ENCODE measurements around the gene CHD8. TPM values are rescaled to one million over a fixed set of nuclear protein-coding genes. Genes with fewer than 3 reads are reported as not detected.

CHD8 gene
- total and polyA plus RNA-seq, 2 of the 13 experiments (the other 11 are each of a cell fraction or from before 2014, with no cell fraction given) = 35.1 to 79.6 TPM

DNA sequence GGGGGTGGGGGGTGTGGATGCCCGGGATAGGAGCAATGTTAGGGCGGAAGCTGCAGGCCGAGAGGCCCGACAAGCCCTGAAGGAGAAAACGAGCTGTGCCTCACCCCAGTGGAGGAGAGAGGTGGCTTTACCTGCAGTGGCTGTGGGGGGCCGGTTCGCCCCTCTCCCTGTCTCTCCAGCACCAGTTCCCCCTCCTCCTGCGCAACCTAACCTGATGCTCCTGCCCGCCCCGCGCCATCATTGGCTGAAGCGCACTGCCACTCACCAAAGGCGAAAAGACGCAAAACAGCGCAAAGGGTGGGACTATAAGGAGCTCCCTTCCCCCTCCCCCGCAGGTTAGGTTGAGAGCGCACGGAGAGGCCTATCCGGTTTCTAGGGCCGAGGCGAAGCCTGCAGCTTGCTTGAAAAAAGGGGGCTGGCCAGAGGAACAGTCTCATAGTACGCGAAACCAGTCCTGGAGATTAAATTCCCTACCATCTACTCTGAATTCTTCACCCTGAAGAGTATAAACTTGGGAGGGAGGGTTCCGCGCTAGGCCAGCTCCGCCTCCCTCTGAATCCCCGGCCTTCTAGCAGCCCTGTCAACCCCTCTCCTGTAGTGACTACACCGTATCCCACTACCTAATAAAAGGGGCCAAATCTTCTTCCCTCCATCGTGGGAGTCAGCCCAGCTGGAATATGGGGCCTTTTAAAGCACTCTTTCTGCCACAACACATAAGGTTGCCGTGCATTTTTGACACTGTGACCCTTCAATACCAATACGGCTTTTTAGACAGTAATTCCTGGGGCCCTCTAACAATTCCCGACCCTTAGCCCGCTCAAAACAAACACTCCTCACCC lies 18.6 kb downstream of the CHD8 start:
- peaks cover 0 to 9% of the 10 kb centered on the region in 2 experiments; a peak in 3 of 5 replicates for H3K36me3 ChIP-seq (replicated peaks in 1 of 2; ENCODE audit: control insufficient read depth in 1 of 2, insufficient read depth in 2 of 2, low read length in 2 of 2)
- POLR2A ChIA-PET = interaction anchor here (0.6 to 4.6 kb wide), 23 partner anchors 8 to 1094 kb away, joined by 3 to 211 read pairs (median 4); partner anchors contain the start of genes CHD8, METTL3, PARP2 and RAB2B
- H4K20me1 ChIP-seq (ENCODE audit: insufficient read depth, low read length) = no peaks in the 10 kb centered on the region
- H2AFZ ChIP-seq (ENCODE audit: low read length) = peak overlapping the region; percentile 82
- no peaks in the 10 kb centered on the region for H3K9me3 ChIP-seq (ENCODE audit: low read length)
- H3K27me3 ChIP-seq (ENCODE audit: control insufficient read depth in 1 of 2, insufficient read depth in 2 of 2, low read length in 2 of 2) = peaks cover 0 to 4% of the 10 kb centered on the region in 2 experiments; a peak in 1 of 5 replicates
- CTCF ChIA-PET (ENCODE audit: low intra/inter-chr PET ratio, low total read pairs) = interaction anchor here (0.9 kb wide), 1 partner anchor 19 kb away, joined by 3 read pairs; the partner anchor contains the start of gene CHD8
- intact Hi-C loops (cut with micrococcal nuclease; ENCODE audit: unreplicated experiment) (loop anchor here (1.0 to 2.0 kb wide), 4 partner anchors 19 to 120 kb away; partner anchors contain the start of genes CHD8, SUPT16H and TOX4), in situ Hi-C loops (cut with HindIII; ENCODE audit: extremely low pct_ligation_motif_present, low pct_unique_long_range_greater_than_20kb) (no loop called here)
- peaks cover 80% of the 10 kb centered on the region for H3K79me2 ChIP-seq (ENCODE audit: insufficient read depth, low read length)
- peaks cover 46% of the 10 kb centered on the region for H3K4me1 ChIP-seq (ENCODE audit: insufficient read depth, low read length)
- H3K4me3 ChIP-seq (replicated peaks in 1 of 3; ENCODE audit: insufficient read depth in 1 of 3, low read depth in 2 of 3, low read length in 3 of 3) = peak overlapping the region; percentile 85 to 96 (median 87)
- BruUV-seq (replicated peaks) = TSS peak; percentile 97
- peak overlapping the region; percentile 90 for H3K4me2 ChIP-seq (ENCODE audit: low read depth, low read length)
- peak overlapping the region; percentile 92 for H3K27ac ChIP-seq (ENCODE audit: extremely low read length, insufficient read depth, low read length)
- DNase-seq (ENCODE audit: low spot score) (peak; percentile 100), FAIRE-seq (peak; percentile 56), ATAC-seq (peak; percentile 97)
- WGBS (ENCODE audit: low lambda C conversion rate) = under 1% methylated on average over 33 of the region's 33 CpGs
- peak overlapping the region; percentile 95 for H3K9ac ChIP-seq (ENCODE audit: insufficient read depth, low read depth, low read length)
- TF ChIP-seq PATZ1 (CRISPR knock-in tag; IDR thresholded peaks at IDR 0.05) (peak; percentile 94), ZSCAN29 (CRISPR knock-in tag; conservative IDR thresholded peaks at IDR 0.05) (no peak), ZFY (CRISPR knock-in tag; IDR thresholded peaks at IDR 0.05) (peak; percentile 100), MLLT10 (CRISPR knock-in tag; IDR thresholded peaks at IDR 0.05) (no peak), MBNL3 (CRISPR knock-in tag; conservative IDR thresholded peaks at IDR 0.05) (no peak), RAD51 (IDR thresholded peaks at IDR 0.05; ENCODE audit: borderline replicate concordance) (no peak), ZNF17 (CRISPR knock-in tag; IDR thresholded peaks at IDR 0.05) (no peak), SYNCRIP (IDR thresholded peaks at IDR 0.05; ENCODE audit: insufficient read depth, low read depth, low read length) (no peak), ZNF235 (CRISPR knock-in tag; IDR thresholded peaks at IDR 0.05; ENCODE audit: borderline replicate concordance) (peak; percentile 76; the same call in 1 of the 2 replicates), IRF9 (CRISPR knock-in tag; IDR thresholded peaks at IDR 0.05; ENCODE audit: borderline replicate concordance) (peak; percentile 94; the same call in 1 of the 2 replicates), NR1H2 (CRISPR knock-in tag; IDR thresholded peaks at IDR 0.05; ENCODE audit: borderline replicate concordance, low read depth) (no peak), RFX3 (CRISPR knock-in tag; IDR thresholded peaks at IDR 0.05) (no peak; the same call in 1 of the 2 replicates)
- TF ChIP-seq, protein P1, sequence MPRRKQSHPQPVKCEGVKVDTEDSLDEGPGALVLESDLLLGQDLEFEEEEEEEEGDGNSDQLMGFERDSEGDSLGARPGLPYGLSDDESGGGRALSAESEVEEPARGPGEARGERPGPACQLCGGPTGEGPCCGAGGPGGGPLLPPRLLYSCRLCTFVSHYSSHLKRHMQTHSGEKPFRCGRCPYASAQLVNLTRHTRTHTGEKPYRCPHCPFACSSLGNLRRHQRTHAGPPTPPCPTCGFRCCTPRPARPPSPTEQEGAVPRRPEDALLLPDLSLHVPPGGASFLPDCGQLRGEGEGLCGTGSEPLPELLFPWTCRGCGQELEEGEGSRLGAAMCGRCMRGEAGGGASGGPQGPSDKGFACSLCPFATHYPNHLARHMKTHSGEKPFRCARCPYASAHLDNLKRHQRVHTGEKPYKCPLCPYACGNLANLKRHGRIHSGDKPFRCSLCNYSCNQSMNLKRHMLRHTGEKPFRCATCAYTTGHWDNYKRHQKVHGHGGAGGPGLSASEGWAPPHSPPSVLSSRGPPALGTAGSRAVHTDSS (CRISPR knock-in tag; conservative IDR thresholded peaks at IDR 0.05) = no peak
- TF ChIP-seq, protein P2, sequence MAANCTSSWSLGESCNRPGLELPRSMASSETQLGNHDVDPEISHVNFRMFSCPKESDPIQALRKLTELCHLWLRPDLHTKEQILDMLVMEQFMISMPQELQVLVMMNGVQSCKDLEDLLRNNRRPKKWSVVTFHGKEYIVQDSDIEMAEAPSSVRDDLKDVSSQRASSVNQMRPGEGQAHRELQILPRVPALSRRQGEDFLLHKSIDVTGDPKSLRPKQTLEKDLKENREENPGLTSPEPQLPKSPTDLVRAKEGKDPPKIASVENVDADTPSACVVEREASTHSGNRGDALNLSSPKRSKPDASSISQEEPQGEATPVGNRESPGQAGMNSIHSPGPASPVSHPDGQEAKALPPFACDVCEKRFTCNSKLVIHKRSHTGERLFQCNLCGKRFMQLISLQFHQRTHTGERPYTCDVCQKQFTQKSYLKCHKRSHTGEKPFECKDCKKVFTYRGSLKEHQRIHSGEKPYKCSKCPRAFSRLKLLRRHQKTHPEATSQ (CRISPR knock-in tag; IDR thresholded peaks at IDR 0.05; ENCODE audit: borderline replicate concordance) = no peak
- TF ChIP-seq, protein P3, sequence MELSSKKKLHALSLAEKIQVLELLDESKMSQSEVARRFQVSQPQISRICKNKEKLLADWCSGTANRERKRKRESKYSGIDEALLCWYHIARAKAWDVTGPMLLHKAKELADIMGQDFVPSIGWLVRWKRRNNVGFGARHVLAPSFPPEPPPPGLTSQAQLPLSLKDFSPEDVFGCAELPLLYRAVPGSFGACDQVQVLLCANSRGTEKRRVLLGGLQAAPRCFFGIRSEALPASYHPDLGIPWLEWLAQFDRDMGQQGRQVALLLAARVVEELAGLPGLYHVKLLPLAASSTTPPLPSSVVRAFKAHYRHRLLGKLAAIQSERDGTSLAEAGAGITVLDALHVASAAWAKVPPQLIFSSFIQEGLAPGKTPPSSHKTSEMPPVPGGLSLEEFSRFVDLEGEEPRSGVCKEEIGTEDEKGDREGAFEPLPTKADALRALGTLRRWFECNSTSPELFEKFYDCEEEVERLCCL (CRISPR knock-in tag; IDR thresholded peaks at IDR 0.05; ENCODE audit: borderline replicate concordance) = no peak
